ENCODE data around the gene SMIM10L2A. TPM values are rescaled to one million over a fixed set of nuclear protein-coding genes. Genes with fewer than 3 reads are reported as not detected.

SMIM10L2A gene
- total RNA-seq, 1 donor from 2014 or later: 9.5 TPM

- Mint-ChIP-seq H3K27ac (no peak overlapping the region), H3K9me3 (ENCODE audit: low read depth) (peaks cover 14% of the 10 kb centered on the region), H3K4me3 (ENCODE audit: low read depth) (no peak overlapping the region), H3K27me3 (peaks cover 7% of the 10 kb centered on the region), H3K4me1 (ENCODE audit: low read depth) (no peaks in the 10 kb centered on the region), H3K36me3 (ENCODE audit: insufficient read depth) (peaks cover 1% of the 10 kb centered on the region)
- TF ChIP-seq CTCF (IDR thresholded peaks at IDR 0.05; ENCODE audit: unreplicated experiment): no peak
- DNase-seq (ENCODE audit: low spot score, unreplicated experiment): no peak
These were observed 12.8 kb downstream of the SMIM10L2A start for GRCh38 chrX:135434258-135435138.

- Mint-ChIP-seq H3K36me3 (ENCODE audit: insufficient read depth) (no peaks in the 10 kb centered on the region), H3K27me3 (peaks cover 7% of the 10 kb centered on the region), H3K27ac (no peak overlapping the region), H3K4me1 (ENCODE audit: low read depth) (no peaks in the 10 kb centered on the region), H3K9me3 (ENCODE audit: low read depth) (peaks cover 11% of the 10 kb centered on the region), H3K4me3 (ENCODE audit: low read depth) (no peak overlapping the region)
- TF ChIP-seq CTCF (IDR thresholded peaks at IDR 0.05; ENCODE audit: unreplicated experiment): no peak
- no peak for DNase-seq (ENCODE audit: low spot score, unreplicated experiment)
These were observed 13.6 kb downstream of the SMIM10L2A start for GRCh38 chrX:135435139-135435922.

GRCh38 chrX:135435933-135436332 is 14.2 kb downstream of the SMIM10L2A start:
- DNase-seq (ENCODE audit: low spot score, unreplicated experiment): no peak
- no peak overlapping the region for H3K27ac Mint-ChIP-seq
- peaks cover 13% of the 10 kb centered on the region for H3K9me3 Mint-ChIP-seq (ENCODE audit: low read depth)
- peaks cover 7% of the 10 kb centered on the region for H3K27me3 Mint-ChIP-seq
- TF ChIP-seq CTCF (IDR thresholded peaks at IDR 0.05; ENCODE audit: unreplicated experiment): no peak
- H3K4me1 Mint-ChIP-seq (ENCODE audit: low read depth): no peaks in the 10 kb centered on the region
- no peaks in the 10 kb centered on the region for H3K36me3 Mint-ChIP-seq (ENCODE audit: insufficient read depth)
- H3K4me3 Mint-ChIP-seq (ENCODE audit: low read depth): no peak overlapping the region

GRCh38 chrX:135436456-135436855 is 14.7 kb downstream of the SMIM10L2A start:
- H3K36me3 Mint-ChIP-seq (ENCODE audit: insufficient read depth): no peaks in the 10 kb centered on the region
- no peak overlapping the region for H3K4me3 Mint-ChIP-seq (ENCODE audit: low read depth)
- H3K9me3 Mint-ChIP-seq (ENCODE audit: low read depth): peaks cover 7% of the 10 kb centered on the region
- no peak for TF ChIP-seq CTCF (IDR thresholded peaks at IDR 0.05; ENCODE audit: unreplicated experiment)
- H3K27me3 Mint-ChIP-seq: peaks cover 3% of the 10 kb centered on the region
- no peak for DNase-seq (ENCODE audit: low spot score, unreplicated experiment)
- H3K27ac Mint-ChIP-seq: no peak overlapping the region
- no peaks in the 10 kb centered on the region for H3K4me1 Mint-ChIP-seq (ENCODE audit: low read depth)

All from progenitor cell of endocrine pancreas (in vitro differentiated cells).